ENCODE results near the gene SNX9.

SNX9 gene

DNA sequence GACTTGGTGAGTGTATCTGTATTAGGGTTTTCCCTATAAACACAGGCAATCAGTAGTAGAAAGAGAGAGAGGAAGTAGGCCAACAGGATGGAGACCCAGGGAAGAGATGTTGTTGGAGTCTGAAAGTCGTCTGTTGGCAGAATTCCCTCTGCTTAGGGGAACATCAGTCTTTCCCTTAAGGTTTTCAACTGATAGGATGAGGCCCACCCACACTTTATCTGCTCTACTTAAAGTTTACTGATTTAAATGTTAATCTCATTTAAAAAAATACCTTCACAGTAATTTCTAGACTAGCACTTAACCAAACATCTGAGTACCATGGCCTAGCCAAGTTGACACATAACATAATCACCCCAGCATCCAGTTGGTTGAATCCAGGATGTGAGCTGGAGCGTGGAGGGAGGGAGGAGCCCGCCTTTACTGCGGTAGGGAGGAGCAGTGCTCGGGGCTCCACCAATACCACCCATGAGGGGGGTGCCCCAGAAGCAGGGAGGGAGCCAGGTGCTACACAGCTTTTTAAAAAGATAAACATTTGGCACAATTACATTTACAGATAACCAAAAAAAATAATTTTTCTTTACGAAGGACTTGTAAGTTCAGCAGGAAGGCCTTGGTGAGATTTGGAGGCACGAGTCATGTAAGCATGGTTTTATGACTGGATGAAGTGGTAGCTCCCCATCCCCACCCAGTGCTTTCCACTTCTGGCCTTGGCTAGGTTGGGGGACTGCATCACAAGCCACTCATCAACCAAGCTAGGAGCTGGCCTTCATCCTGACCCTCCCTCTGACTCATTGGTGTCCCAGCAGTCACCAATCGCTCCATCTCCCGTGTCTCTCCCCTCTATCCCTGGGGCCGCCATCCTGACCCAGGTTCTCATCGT lies 18.4 kb upstream of the SNX9 start:
- no peak for DNase-seq

DNA sequence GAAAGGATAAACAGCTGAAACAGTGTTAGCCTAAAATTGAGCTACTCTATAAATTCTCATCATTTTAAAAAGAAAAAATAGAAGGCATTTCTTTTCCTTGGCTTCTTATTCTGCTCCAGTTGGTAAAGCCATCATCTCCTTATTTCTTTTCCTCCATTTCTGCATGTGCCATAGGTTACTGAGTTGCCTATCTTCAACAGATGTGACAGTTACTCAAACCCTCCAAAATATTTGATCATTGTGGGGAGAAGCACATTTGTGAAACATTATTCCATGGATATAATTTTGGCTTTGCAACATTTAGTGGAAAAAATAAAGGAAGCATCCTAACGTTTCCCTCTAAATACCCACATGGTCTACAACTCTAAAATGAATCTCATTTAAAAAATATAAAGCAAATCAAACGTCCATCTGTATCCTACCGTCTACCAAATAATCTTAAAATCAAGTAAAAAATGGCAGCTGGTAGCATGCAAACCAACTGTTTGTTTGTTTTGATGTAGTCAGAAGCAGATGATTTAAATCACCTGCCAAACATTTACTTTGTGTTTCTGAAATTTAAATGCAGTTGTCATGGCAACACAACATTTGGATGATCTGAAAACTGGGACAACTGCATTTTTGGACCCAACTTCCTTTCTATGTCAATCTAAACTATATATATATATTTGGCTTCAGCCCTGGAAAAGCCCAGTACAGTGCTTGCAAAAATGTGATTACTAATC lies 16.8 kb upstream of the SNX9 start:
- no peak for DNase-seq

DNA sequence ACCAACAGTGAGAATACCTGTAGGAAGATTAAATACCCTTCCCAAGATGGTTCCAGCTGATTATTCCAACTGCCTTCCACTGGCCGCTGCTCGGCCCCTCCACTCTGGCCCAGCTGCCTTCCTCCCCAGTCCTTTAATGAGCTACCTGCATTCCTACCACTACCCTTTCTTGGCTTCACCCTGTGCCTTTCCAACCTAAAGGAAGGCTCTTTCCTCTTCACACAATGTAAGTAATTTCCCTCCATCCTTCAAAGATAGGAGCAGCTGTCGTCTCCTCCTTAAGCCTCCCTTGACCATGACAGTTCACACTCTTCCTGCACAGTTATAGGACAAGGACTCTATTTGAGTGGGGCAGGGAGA lies 16.2 kb upstream of the SNX9 start:
- DNase-seq: no peak

DNA sequence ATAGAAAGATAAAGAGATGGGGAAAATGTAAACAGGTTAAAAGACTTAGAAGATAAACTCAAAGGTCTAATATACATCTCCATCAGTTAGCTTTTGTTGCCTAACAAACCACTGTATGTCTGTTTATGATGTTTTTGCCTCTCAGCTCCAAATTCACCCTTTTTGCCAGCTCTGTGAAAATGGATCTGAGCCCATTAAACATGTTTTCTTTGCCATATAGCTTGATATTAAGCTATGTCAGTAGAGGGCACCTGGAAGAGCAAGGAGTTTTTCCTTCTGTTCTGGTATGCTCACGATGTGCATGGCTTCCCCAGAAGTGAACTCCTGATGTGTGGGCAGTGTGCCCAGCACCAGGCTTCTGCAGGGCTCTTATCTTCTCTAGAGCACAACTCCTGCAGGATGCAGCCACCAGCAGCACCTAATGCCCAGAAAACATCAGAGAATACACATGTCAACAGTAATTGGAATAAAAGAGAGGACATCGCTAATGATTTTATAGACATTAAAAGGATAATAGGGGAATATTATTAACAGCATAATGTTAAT lies 14.6 kb upstream of the SNX9 start:
- DNase-seq: no peak

DNA sequence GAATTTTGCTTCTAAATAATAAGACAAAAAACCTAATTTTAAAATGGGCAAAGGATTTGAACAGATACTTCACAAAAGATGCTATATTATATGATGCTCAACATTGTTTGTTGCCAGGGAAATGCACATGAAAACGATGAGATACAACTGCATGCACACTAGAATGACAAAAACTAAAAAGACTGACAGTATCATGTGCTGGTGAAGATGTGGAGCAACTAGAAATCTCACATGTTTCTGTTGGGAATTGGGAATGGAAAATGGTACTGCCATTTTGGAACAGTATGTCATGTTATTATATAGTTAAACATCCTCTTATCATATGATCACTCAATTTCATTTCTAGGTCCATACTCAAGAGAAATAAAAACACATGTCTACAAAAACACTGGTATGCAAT lies 13.4 kb upstream of the SNX9 start:
- no peak for DNase-seq

DNA sequence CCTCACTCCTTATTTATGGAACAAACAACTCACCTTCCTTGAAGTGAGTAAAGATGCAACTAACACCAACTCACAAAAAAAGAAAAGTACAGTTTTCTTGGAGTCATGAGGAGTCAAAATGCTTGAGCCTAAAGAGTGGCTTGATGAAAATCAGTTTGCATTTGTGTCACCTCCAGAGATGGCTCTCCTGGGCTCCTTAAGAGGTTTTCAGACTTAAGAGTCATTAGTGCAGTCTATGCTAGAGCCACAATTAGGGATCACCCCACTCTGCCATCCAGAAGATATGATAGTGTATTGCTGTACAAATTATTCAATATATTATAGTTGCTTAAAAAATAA lies 11.9 kb upstream of the SNX9 start:
- DNase-seq: no peak

GRCh38 chr6:157811476-157812173 lies 11.4 kb upstream of the SNX9 start:
- no peak for DNase-seq

DNA sequence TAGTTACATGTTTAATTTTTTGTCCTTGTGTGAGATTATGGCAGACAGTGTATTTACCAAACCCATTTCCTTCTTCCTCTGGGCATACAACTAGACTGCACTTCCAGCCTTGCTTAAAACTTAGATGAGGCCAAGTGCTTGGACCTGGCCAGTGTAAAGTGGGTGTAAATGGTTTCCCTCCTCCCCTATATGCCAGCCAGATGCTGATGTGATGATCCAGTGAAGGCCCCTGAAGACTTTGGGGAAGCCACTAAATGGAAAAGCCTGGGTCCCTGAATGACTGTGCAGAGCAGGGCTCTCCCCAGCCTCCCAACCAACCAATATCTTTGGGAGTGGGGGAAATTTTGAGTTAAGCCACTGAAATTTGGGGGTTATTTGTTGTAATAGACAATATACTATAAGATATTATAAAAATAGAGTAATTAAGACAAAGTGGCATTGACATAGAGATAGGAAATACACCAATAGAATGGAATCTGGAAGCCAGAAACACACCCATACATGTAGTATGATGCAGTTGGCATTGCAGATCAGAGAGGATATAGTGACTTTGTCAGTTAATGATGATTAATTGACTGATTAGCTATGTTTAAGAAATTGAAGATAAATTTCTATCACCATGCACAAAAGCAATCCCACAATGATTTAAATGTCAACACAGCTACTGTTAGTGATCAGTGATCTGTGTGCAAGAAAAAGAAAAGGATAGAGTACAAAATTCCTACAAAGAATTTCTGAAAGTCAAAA lies 10.4 kb upstream of the SNX9 start:
- DNase-seq: no peak

GRCh38 chr6:157813191-157813590 lies 9.9 kb upstream of the SNX9 start:
- DNase-seq: no peak

GRCh38 chr6:157813750-157814455 lies 9.1 kb upstream of the SNX9 start:
- no peak for DNase-seq

DNA sequence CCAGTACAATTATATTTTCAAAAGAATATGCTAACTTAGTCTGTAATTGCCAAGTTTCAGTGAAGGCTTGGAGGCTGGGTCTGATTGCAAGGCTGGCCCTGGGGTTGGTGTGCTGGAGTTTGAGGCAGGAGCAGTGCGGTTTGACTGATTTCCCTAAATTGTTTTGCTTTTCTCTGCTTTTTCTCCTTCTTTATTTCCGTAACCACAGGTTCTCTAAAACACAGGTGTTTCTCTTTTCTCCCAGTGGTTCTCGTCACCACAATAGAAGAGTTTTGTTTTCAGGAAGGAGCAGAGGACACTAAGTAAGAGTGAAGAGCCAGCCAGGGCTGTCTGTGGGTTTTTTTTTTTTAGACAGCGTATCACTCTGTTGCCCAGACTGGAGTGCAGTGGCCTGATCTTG lies 8.2 kb upstream of the SNX9 start:
- DNase-seq: no peak

- DNase-seq: no peak
Measured at GRCh38 chr6:157821342-157822033, 1.6 kb upstream of the SNX9 start.

DNA sequence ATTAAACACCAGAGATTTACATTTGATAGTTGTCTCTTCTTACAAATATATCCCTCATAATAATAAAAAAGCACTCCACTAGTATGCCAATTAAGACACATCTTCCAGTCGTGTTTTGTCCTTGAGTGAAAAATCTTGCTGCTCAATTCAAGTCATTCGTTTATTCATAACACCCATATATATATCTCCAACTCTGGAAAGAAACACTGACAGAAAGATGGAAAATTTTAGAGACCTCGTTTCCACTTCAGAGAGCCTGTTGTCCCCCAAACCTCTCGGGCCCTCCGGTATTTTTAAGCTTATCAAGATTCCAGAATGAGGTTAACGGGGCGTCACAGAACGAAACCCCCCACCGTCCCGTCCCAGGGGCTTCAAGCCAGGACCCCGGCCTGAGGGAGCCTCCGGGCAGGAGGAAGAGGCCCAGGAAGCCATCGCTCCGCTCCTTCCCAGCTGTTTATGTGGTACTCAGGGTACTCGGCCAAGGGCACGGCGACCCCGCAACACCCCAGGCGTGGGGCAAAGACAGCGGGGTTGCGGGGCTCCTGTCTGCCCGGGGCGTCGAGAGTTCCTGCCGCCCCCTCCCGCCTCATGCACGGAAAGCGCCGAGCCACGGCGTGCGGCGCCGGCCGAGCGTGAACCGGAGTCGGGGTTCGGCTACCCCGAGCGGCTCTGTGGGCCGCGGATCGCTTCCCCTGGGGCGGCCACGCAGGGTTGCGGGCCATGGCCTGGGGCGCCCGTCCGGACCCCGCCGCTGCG lies 623 bp upstream of the SNX9 start:
- DNase-seq: peak; percentile 59

- peak; percentile 58 for DNase-seq
Measured at GRCh38 chr6:157823528-157824370, 703 bp downstream of the SNX9 start.

- no peak for DNase-seq
Measured at GRCh38 chr6:157825243-157825904, 2.3 kb downstream of the SNX9 start.

GRCh38 chr6:157830354-157831017 lies 7.4 kb downstream of the SNX9 start:
- peak; percentile 57 for DNase-seq

- DNase-seq: no peak
Measured at GRCh38 chr6:157831018-157831369, 7.9 kb downstream of the SNX9 start.

DNA sequence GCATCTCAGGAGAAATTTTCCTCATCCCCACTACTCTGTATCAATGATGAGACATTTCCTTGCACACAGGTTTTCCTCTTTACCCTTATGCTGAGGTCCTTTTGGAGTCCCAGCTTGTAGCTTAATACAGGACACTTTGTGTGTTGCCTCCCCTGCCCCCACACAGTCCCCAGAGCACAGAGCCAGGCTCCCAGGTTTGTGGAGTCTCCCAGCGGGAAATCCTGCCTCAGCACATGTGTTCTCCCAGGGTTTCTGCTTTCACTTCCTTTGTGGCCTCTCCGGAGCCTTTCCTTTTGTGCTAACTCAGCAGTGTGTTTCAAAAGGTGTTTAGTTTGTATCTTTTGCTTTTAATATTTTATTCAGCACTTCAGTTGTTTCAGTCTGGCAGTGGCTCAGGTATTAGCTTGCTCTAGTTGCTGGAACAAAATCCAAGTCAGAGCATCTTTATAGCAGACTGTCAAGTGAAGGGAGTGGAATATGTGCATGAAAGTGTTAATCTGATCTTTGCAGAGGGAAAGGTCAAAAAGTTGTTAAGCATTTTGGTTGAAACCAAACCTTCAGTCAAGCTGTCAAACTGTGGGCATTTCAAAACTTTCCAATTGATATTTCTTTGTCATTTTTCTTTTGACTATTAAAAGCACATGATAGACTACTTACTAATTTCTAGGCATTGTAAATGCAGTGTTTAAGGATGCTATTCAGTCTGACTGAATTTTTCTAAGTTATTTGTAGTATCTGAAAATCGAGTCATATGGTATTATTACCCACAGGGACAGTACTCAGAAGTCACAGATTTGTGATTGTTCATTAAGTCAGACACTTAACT lies 8.6 kb downstream of the SNX9 start:
- peak; percentile 69 for DNase-seq

All from islet precursor cell (in vitro differentiated cells).